Psoas muscle (tissue), 8 donors: ENCODE measurements around the gene TUBAL3. TPM values are rescaled to one million over a fixed set of nuclear protein-coding genes. Genes with fewer than 3 reads are reported as not detected.

Experiments used
- ATAC-seq, 4 donors: fragments of 200-7000 bp; cut with Tn5 transposase; one replicate each; pipeline ENCODE4 v1.9.1; 2020; ENCODE audit warnings: moderate library complexity in 3 of 4, mild to moderate bottlenecking in 2 of 4
- DNase-seq, 2 donors: peaks; one replicate each; pipeline ENCODE4 v3.0.0-alpha.2; 2020
- H3K27ac ChIP-seq: fragments of 200-600 bp; one replicate; pipeline ENCODE4 v1.8.0; 2022
- H3K27me3 ChIP-seq, 3 donors: fragments of 200-600 bp in 1 of 3; one replicate each; pipeline versions ENCODE4 v1.6.1 to v1.8.0; 2013 to 2022; ENCODE audit warnings: low read length in 2 of 3, mild to moderate bottlenecking in 2 of 3, moderate library complexity in 1 of 3; ENCODE audit not compliant: insufficient read depth in 3 of 3
- H3K36me3 ChIP-seq, 2 donors: fragments of 200-600 bp in 1 of 2; one replicate each; pipeline versions ENCODE4 v1.6.1 to v1.8.0; 2013 to 2022; ENCODE audit warnings: low read depth in 1 of 2, mild to moderate bottlenecking in 1 of 2, moderate library complexity in 1 of 2; ENCODE audit not compliant: insufficient read depth in 1 of 2
- H3K4me1 ChIP-seq: fragments of 200-600 bp; one replicate; pipeline ENCODE4 v1.8.0; 2022
- H3K4me3 ChIP-seq: fragments of 200-600 bp; one replicate; pipeline ENCODE4 v1.8.0; 2022; ENCODE audit warnings: mild to moderate bottlenecking
- H3K9me3 ChIP-seq: fragments of 200-600 bp; one replicate; pipeline ENCODE4 v1.8.0; 2022
- WGBS, 3 donors: extraction: QIAGEN DNeasy Blood & Tissue Kit; methylation state at CpG; one replicate each; pipeline versions ENCODE4 v1.1.6 to v1.1.7; 2013; 5-methylcytosine and 5-hydroxymethylcytosine counted together
- intact Hi-C, 2 donors: fragments of 100-400 bp; cut with DNase I; formaldehyde crosslinking; loops; one replicate each; pipeline versions ENCODE4 v1.11.0 to v1.14.2; 2022
- polyA plus RNA-seq, 3 donors: library from polyadenylated mRNA; stranded (reverse); fragments of 200-250 nt; gene quantifications; one replicate each; pipeline ENCODE4 v1.2.3, GENCODE V29; 2013
- total RNA-seq, 4 donors: library from RNA; stranded (reverse); fragmentation: NEBNext Ultra II Directional in 2 of 4; extraction: Animal tissue kit (Norgen Biotek cat#: 25700) in 2 of 4; gene quantifications; one replicate each; pipeline versions ENCODE4 v1.2.1 to v1.2.4, GENCODE V29; 2021 to 2023
- TF ChIP-seq, protein P1 (sequence below): fragments of 200-600 bp; IDR thresholded peaks from one replicate; pipeline ENCODE4 v1.8.0; 2022; ENCODE audit warnings: antibody characterized with exemption
- donor health status: healthy with polysubstance abuse.
- donor health status: DM: no; HTN: no; CAD: no; lungs with moderate emphysema.
- donor health status: Bipolar disorder and iron deficiency.
- donor health status: healthy.
- donor health status: DM: yes; HTN: yes; CAD: no.
- donor health status: DM: no; HTN: no; CAD: no.
- donor health status: DM: no; HTN: no; CAD: no.
- donor health status: DM: yes; HTN: yes; CAD: no.

TUBAL3 gene
- total and polyA plus RNA-seq, 7 donors: 0.06 to 0.23 (median 0.15) TPM; not detected in 2

DNA sequence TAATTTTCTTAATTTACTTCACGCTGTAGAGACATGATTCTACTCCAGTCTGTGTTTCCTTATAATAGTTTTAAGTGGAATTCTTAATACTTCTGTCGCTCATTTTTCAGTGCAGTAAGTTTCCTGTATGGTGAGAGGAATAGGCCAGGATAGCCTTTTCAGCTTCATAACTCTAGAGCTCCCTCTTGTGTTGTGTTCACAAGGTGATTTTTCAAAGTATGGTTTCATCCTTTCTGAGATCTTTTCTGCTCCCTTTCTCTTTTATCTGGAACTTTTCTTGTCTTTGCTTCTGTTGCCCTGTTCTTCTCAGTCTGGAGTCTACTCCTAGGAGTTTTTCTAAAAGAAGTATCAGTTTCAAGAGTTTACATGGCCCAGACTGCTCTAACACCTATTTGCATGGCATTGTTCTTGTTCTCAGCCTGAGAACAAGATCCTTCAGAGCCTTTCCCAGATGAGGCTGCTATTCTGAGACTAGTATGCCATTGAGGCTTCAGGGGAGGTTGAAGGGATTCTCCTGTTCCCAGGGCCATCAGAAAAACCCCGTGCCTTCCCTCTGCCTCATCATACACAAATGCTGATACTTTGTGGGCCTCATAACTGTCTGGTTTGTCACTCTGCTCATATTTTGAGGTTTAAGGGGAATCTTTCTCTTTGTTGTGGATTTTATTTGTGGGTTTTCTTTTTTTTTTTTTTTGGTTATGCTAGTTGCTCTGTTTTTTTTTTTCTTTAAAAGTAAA, 29.6 kb upstream of the TUBAL3 start:
- WGBS, 3 donors: 44 to 51% (median 49%) methylated on average over 3 of the region's 3 CpGs
- intact Hi-C loops: loop anchor here (2.0 to 5.0 kb wide), 2 partner anchors 52 to 581 kb away; no protein-coding TSS in a partner anchor

DNA sequence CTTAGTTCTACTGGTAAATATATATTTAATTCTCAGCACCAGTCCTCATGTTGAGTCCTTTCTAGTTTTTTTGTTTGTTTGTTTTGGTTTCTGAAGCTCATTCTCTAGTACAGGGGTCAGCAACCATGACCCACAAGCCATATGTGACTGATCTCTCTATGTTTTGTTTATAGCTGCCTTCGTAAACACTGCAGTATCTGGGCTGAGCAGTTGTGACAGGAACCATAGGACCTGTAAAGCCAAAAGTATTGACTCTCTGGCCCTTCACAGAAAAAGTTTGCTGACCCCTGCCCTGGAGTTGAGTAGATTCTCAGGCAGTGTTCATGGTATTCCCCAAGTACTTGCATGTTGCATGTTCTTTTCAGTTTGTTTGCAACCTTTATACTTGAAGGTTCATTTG, 28.6 kb upstream of the TUBAL3 start:
- peak in 1 of 4 donors; percentile 12 for ATAC-seq
- Histone ChIP-seq H3K27ac (no peak overlapping the region), H3K36me3 (peaks cover 0 to 29% of the 10 kb centered on the region in 2 donors), H3K4me3 (no peak overlapping the region), H3K27me3 (no peaks in the 10 kb centered on the region), H3K9me3 (no peaks in the 10 kb centered on the region), H3K4me1 (peaks cover 8% of the 10 kb centered on the region)
- WGBS, 3 donors: 77 to 83% (median 82%) methylated on average over 1 of the region's 1 CpG
- DNase-seq: no peak
- intact Hi-C loops: loop anchor here (5.0 kb wide), 1 partner anchor 51 kb away; no protein-coding TSS in a partner anchor
- TF ChIP-seq, protein P1, sequence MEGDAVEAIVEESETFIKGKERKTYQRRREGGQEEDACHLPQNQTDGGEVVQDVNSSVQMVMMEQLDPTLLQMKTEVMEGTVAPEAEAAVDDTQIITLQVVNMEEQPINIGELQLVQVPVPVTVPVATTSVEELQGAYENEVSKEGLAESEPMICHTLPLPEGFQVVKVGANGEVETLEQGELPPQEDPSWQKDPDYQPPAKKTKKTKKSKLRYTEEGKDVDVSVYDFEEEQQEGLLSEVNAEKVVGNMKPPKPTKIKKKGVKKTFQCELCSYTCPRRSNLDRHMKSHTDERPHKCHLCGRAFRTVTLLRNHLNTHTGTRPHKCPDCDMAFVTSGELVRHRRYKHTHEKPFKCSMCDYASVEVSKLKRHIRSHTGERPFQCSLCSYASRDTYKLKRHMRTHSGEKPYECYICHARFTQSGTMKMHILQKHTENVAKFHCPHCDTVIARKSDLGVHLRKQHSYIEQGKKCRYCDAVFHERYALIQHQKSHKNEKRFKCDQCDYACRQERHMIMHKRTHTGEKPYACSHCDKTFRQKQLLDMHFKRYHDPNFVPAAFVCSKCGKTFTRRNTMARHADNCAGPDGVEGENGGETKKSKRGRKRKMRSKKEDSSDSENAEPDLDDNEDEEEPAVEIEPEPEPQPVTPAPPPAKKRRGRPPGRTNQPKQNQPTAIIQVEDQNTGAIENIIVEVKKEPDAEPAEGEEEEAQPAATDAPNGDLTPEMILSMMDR: no peak

More for the DNA sequence above, 29.6 kb upstream of the TUBAL3 start:
- Histone ChIP-seq H3K27me3 (no peaks in the 10 kb centered on the region), H3K36me3 (peaks cover 0 to 26% of the 10 kb centered on the region in 2 donors), H3K27ac (peak overlapping the region; percentile 5), H3K4me1 (peaks cover 8% of the 10 kb centered on the region), H3K9me3 (no peaks in the 10 kb centered on the region), H3K4me3 (no peak overlapping the region)
- TF ChIP-seq, protein P1: peak; percentile 62
- no peak for DNase-seq
- peak; percentile 54 to 89 (median 72) for ATAC-seq

DNA sequence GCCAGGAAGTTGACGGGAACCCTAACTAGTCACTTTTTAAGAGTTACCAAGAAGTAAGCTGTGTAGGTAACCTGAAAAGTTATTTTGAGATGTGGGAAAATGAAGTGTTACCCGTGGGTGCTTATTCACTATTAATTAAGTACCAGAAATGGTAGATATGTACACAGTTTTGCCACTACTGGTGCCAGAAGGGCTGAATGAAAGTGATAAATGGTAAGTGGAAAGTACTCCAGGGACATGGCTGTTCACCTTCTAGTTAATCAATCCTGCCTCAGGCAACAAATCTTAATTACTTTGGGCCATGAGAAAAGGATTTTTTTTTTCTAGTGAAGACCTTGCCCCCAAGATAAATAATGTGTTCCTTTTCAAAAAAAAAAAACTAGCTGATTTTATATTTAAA, 23.5 kb upstream of the TUBAL3 start:
- Histone ChIP-seq H3K36me3 (peaks cover 0 to 35% of the 10 kb centered on the region in 2 donors), H3K9me3 (no peaks in the 10 kb centered on the region), H3K27ac (no peak overlapping the region), H3K27me3 (no peaks in the 10 kb centered on the region), H3K4me3 (no peak overlapping the region), H3K4me1 (peaks cover 7% of the 10 kb centered on the region)
- WGBS, 3 donors: 59 to 71% (median 64%) methylated on average over 2 of the region's 2 CpGs
- no peak for ATAC-seq
- DNase-seq: no peak
- intact Hi-C loops: no loop called here
- TF ChIP-seq, protein P1: no peak

DNA sequence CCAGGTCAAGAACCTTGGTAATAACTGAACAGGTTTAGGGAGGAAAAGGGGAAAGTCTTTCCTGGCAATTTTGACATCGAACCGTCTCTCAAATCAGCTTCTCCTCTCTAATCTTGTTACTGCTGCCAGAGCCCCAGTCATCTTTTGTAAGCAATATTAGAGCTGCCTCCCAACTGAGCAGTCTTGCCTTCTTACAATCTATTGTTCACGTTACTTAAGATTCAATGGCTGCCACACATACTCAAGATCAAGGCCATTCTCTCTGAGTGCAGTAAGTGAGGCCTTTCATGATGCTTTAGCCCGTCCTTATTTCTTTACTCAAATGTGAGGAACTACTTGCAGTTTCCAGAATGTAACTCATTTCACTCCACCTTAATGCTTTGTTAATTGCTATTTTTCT, 20.1 kb upstream of the TUBAL3 start:
- H3K27me3 ChIP-seq: no peaks in the 10 kb centered on the region
- no peak for ATAC-seq
- H3K4me3 ChIP-seq: no peak overlapping the region
- DNase-seq: no peak
- H3K9me3 ChIP-seq: no peaks in the 10 kb centered on the region
- 63 to 70% (median 67%) methylated on average over 4 of the region's 4 CpGs for WGBS, 3 donors
- no peak overlapping the region for H3K27ac ChIP-seq
- TF ChIP-seq, protein P1: no peak
- peaks cover 7% of the 10 kb centered on the region for H3K4me1 ChIP-seq
- intact Hi-C loops: no loop called here
- H3K36me3 ChIP-seq: peaks cover 0 to 15% of the 10 kb centered on the region in 2 donors
